OCI-LY7 (cell line): ENCODE data around the gene SLC25A21. TPM values are rescaled to one million over a fixed set of nuclear protein-coding genes. Genes with fewer than 3 reads are reported as not detected.

ENCODE experiments used
- BruUV-seq: library from RNA; stranded (reverse); fragments of 400-500 nt; replicated peaks from 2 replicates; lab custom pipeline; 2021; lab: Mats Ljungman, UMichigan
- CTCF ChIA-PET: fragments of 300-600 bp; sonication (Branson Sonifier 250); formaldehyde crosslinking; loops from one replicate; lab custom pipeline; 2022; ENCODE audit warnings: antibody characterized with exemption; ENCODE audit not compliant: unreplicated experiment; lab: Charles Lee
- POLR2A ChIA-PET: fragments of 300-600 bp; sonication (Branson Sonifier 250); formaldehyde crosslinking; loops from one replicate; lab custom pipeline; 2022; ENCODE audit warnings: antibody characterized with exemption; lab: Charles Lee
- DNase-seq: peaks from one replicate; pipeline ENCODE4 v3.0.0-alpha.2; 2015; ENCODE audit warnings: low spot score
- H2AFZ ChIP-seq: fragments of 200-600 bp; sonication (generic), shearing (Covaris generic); 2 replicates; pipeline ENCODE4 v1.6.1; 2014; ENCODE audit warnings: mild to moderate bottlenecking, antibody characterized with exemption, low read length, moderate library complexity
- H3K27ac ChIP-seq: fragments of 200-600 bp; sonication (generic); 2 replicates; pipeline ENCODE4 v1.5.1; 2014; ENCODE audit warnings: mixed run types, low read depth, mild to moderate bottlenecking, moderate library complexity, low read length, inconsistent platforms; ENCODE audit not compliant: poor library complexity, severe bottlenecking
- H3K36me3 ChIP-seq: fragments of 200-600 bp; sonication (generic); 2 replicates; pipeline ENCODE4 v1.6.1; 2014; ENCODE audit warnings: mild to moderate bottlenecking, antibody characterized with exemption, low read length, moderate library complexity, mixed read lengths; ENCODE audit not compliant: insufficient read depth
- H3K4me1 ChIP-seq: fragments of 200-600 bp; sonication (generic); 2 replicates; pipeline ENCODE4 v1.5.1; 2014; ENCODE audit warnings: mild to moderate bottlenecking, low read length; ENCODE audit not compliant: insufficient read depth, poor library complexity, severe bottlenecking
- H3K4me2 ChIP-seq: fragments of 200-600 bp; sonication (generic); 2 replicates; pipeline ENCODE4 v1.6.1; 2014; ENCODE audit warnings: mild to moderate bottlenecking, low read length
- H3K4me3 ChIP-seq: fragments of 200-600 bp; sonication (generic); 2 replicates; pipeline ENCODE4 v1.5.1; 2014; ENCODE audit warnings: mild to moderate bottlenecking, low read depth, low read length; ENCODE audit not compliant: poor library complexity, severe bottlenecking
- H3K79me2 ChIP-seq: fragments of 200-600 bp; sonication (generic); 2 replicates; pipeline ENCODE4 v1.6.1; 2016; ENCODE audit warnings: low read depth, mild to moderate bottlenecking, low read length, moderate library complexity, mixed read lengths; ENCODE audit not compliant: insufficient read depth
- H3K9me2 ChIP-seq: fragments of 200-600 bp; sonication (generic); 2 replicates; pipeline ENCODE4 v1.6.1; 2016; ENCODE audit warnings: mild to moderate bottlenecking, low read length, mixed read lengths; ENCODE audit not compliant: insufficient read depth
- H3K9me3 ChIP-seq: fragments of 200-600 bp; sonication (generic); 2 replicates; pipeline ENCODE4 v1.6.1; 2014; ENCODE audit warnings: mild to moderate bottlenecking, mixed run types, low read length, mixed read lengths
- H4K20me1 ChIP-seq: fragments of 200-600 bp; sonication (generic); 2 replicates; pipeline ENCODE4 v1.6.1; 2014; ENCODE audit warnings: mild to moderate bottlenecking, antibody characterized with exemption, low read length, moderate library complexity, mixed read lengths; ENCODE audit not compliant: insufficient read depth
- CTCF ChIP-seq: fragments of 200-600 bp; sonication (generic); conservative IDR thresholded peaks from 2 replicates; pipeline ENCODE4 v1.5.1; 2014; ENCODE audit warnings: mild to moderate bottlenecking, antibody characterized with exemption, low read length, moderate library complexity, mixed read lengths
- EZH2phosphoT487 ChIP-seq: fragments of 200-600 bp; sonication (generic); IDR thresholded peaks from 2 replicates; pipeline ENCODE4 v1.6.1; 2018; ENCODE audit warnings: low read depth, borderline replicate concordance, mild to moderate bottlenecking, mixed run types, antibody characterized with exemption, low read length, moderate library complexity, mixed read lengths
- intact Hi-C: fragments of 100-400 bp; cut with micrococcal nuclease; formaldehyde crosslinking; loops from one replicate; pipeline ENCODE4 v1.10.0; 2022; ENCODE audit not compliant: unreplicated experiment
- total RNA-seq, 2 experiments: library from RNA; depleted of rRNA in 1 of 2; stranded (reverse); fragments of >200 nt in 1 of 2; shearing (Covaris generic) in 1 of 2; gene quantifications; 2 replicates each; pipeline ENCODE4 v1.2.3, GENCODE V29; 2014 to 2022

Gene SLC25A21
- total RNA-seq, 2 experiments from 2014 or later = not detected

GRCh38 chr14:36996857-36997590 lies 175.4 kb downstream of the SLC25A21 start:
- BruUV-seq = no TSS peak
- no peak overlapping the region for H3K4me3 ChIP-seq
- no peak overlapping the region for H2AFZ ChIP-seq
- H3K9me2 ChIP-seq = no peaks in the 10 kb centered on the region
- H3K4me1 ChIP-seq = no peaks in the 10 kb centered on the region
- intact Hi-C loops = no loop called here
- ChIA-PET POLR2A (no interaction called here), CTCF (no interaction called here)
- no peak overlapping the region for H3K27ac ChIP-seq
- H3K79me2 ChIP-seq = no peaks in the 10 kb centered on the region
- no peaks in the 10 kb centered on the region for H3K36me3 ChIP-seq
- H4K20me1 ChIP-seq = no peaks in the 10 kb centered on the region
- TF ChIP-seq CTCF (no peak), EZH2phosphoT487 (no peak)
- H3K4me2 ChIP-seq = no peak overlapping the region
- H3K9me3 ChIP-seq = no peaks in the 10 kb centered on the region
- DNase-seq = no peak

- BruUV-seq = no TSS peak
- H3K9me2 ChIP-seq = no peaks in the 10 kb centered on the region
- no peak overlapping the region for H2AFZ ChIP-seq
- H3K36me3 ChIP-seq = no peaks in the 10 kb centered on the region
- ChIA-PET CTCF (no interaction called here), POLR2A (no interaction called here)
- no peaks in the 10 kb centered on the region for H3K9me3 ChIP-seq
- intact Hi-C loops = no loop called here
- no peaks in the 10 kb centered on the region for H4K20me1 ChIP-seq
- H3K4me1 ChIP-seq = no peaks in the 10 kb centered on the region
- H3K4me2 ChIP-seq = no peak overlapping the region
- no peaks in the 10 kb centered on the region for H3K79me2 ChIP-seq
- TF ChIP-seq EZH2phosphoT487 (no peak), CTCF (no peak)
- H3K4me3 ChIP-seq = no peak overlapping the region
- no peak overlapping the region for H3K27ac ChIP-seq
- DNase-seq = no peak
These were observed 176.1 kb downstream of the SLC25A21 start for GRCh38 chr14:36996133-36996856.

GRCh38 chr14:36989806-36990205 lies 182.6 kb downstream of the SLC25A21 start:
- Histone ChIP-seq H3K4me3 (no peak overlapping the region), H3K79me2 (no peaks in the 10 kb centered on the region), H3K27ac (no peak overlapping the region), H4K20me1 (no peaks in the 10 kb centered on the region), H3K9me3 (no peaks in the 10 kb centered on the region), H3K4me2 (no peak overlapping the region), H3K4me1 (no peaks in the 10 kb centered on the region), H2AFZ (no peak overlapping the region), H3K36me3 (no peaks in the 10 kb centered on the region), H3K9me2 (no peaks in the 10 kb centered on the region)
- no peak for TF ChIP-seq CTCF
- no peak for TF ChIP-seq EZH2phosphoT487
- POLR2A ChIA-PET = interaction anchor here (0.7 kb wide), 1 partner anchor 507 kb away, joined by 6 read pairs; no protein-coding TSS in a partner anchor
- CTCF ChIA-PET = interaction anchor here (0.5 kb wide), 1 partner anchor 51 kb away, joined by 6 read pairs; no protein-coding TSS in a partner anchor
- no peak for DNase-seq
- intact Hi-C loops = no loop called here
- no TSS peak for BruUV-seq
